ENCODE data around the gene KLHL29.

DNA sequence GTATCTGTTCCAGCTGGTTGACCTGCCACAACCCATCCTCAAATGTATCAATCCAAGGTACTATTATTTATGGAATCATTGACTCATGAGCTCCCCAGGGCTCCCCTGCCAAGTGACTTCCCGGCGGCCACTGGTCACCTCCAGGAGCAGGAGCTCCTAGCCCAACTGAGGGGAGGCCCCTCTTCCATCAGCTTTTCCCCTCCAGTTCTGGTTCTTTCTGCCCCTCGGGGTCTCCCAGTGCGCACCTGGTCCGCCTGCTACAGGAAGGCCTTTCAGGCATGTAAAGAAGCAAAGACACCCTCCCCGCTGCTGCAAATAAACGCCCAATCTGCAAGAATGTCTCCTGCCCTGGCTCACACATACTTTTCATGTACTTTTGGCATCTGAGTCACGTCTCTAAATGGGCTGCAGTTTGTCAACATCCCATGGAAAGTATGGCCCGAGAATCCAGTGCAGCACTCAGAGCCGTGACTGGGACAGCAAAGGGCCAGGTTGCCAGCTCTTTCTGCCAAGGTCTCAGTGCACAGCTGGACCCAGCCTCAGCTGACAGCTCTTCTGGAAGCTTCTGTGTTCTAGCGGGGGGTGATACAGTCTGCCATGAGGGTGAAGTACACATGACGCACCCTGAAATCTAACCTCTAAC lies 41.4 kb downstream of the KLHL29 start:
- TF ChIP-seq, protein P1, sequence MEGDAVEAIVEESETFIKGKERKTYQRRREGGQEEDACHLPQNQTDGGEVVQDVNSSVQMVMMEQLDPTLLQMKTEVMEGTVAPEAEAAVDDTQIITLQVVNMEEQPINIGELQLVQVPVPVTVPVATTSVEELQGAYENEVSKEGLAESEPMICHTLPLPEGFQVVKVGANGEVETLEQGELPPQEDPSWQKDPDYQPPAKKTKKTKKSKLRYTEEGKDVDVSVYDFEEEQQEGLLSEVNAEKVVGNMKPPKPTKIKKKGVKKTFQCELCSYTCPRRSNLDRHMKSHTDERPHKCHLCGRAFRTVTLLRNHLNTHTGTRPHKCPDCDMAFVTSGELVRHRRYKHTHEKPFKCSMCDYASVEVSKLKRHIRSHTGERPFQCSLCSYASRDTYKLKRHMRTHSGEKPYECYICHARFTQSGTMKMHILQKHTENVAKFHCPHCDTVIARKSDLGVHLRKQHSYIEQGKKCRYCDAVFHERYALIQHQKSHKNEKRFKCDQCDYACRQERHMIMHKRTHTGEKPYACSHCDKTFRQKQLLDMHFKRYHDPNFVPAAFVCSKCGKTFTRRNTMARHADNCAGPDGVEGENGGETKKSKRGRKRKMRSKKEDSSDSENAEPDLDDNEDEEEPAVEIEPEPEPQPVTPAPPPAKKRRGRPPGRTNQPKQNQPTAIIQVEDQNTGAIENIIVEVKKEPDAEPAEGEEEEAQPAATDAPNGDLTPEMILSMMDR (IDR thresholded peaks at IDR 0.05; ENCODE audit: low read depth, low read length, poor library complexity, severe bottlenecking), result no peak
- TF ChIP-seq EZH2phosphoT487 (IDR thresholded peaks at IDR 0.05; ENCODE audit: borderline replicate concordance, low read length), result no peak
